IMR-90 (cell line): ENCODE measurements around the gene ING3.

ENCODE experiments used
- MAFK ChIP-seq: IDR thresholded peaks from 2 replicates; pipeline ENCODE4 v1.6.1; 2012; ENCODE audit warnings: low read depth, low read length, improper control_type of control experiment
- POLR2A ChIP-seq: IDR thresholded peaks from 2 replicates; pipeline ENCODE4 v1.6.1; 2012; ENCODE audit warnings: mild to moderate bottlenecking, low read depth, low read length
- RAD21 ChIP-seq: IDR thresholded peaks from 2 replicates; pipeline ENCODE4 v1.6.1; 2012; ENCODE audit warnings: low read length, improper control_type of control experiment
- TF ChIP-seq, protein P1 (sequence below): conservative IDR thresholded peaks from 2 replicates; pipeline ENCODE4 v1.5.1; 2012; ENCODE audit warnings: mild to moderate bottlenecking, low read depth, low read length, improper control_type of control experiment

- TF ChIP-seq, protein P1, sequence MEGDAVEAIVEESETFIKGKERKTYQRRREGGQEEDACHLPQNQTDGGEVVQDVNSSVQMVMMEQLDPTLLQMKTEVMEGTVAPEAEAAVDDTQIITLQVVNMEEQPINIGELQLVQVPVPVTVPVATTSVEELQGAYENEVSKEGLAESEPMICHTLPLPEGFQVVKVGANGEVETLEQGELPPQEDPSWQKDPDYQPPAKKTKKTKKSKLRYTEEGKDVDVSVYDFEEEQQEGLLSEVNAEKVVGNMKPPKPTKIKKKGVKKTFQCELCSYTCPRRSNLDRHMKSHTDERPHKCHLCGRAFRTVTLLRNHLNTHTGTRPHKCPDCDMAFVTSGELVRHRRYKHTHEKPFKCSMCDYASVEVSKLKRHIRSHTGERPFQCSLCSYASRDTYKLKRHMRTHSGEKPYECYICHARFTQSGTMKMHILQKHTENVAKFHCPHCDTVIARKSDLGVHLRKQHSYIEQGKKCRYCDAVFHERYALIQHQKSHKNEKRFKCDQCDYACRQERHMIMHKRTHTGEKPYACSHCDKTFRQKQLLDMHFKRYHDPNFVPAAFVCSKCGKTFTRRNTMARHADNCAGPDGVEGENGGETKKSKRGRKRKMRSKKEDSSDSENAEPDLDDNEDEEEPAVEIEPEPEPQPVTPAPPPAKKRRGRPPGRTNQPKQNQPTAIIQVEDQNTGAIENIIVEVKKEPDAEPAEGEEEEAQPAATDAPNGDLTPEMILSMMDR: no peak
- TF ChIP-seq POLR2A (no peak), MAFK (no peak), RAD21 (no peak)
These were observed 70.7 kb downstream of the ING3 start for GRCh38 chr7:121020989-121021969.
